ENCODE measurements around the gene STAT5B. TPM values are rescaled to one million over a fixed set of nuclear protein-coding genes. Genes with fewer than 3 reads are reported as not detected.

STAT5B gene
- total and polyA plus RNA-seq, 2 of the 13 experiments (the other 11 are each of a cell fraction or from before 2014, with no cell fraction given), result 21.0 to 42.8 TPM

DNA sequence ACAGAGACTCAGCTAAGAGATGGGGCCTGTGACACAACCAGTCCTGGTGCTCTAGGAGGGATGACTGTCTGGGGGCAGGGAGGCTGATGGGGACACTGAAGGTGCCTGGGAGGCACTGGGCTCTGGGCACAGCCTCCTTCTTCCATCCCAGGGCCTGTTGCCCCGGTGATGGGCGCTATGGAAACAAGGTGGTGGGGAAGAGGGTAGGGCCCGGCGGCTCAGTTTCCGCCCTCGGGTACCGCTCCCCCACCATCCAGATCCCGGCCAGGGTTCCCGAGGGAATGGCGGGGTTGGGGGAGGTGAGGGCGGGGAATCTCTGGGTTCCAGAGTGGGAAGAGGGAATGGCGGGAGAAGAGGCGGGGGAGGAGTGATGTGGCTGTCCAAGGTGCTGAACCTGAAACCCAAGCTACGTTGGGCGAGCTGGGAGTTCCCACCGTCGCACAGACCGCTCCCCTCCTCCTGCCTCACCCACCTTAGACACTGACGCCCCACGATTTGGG lies 96.2 kb downstream of the STAT5B start (continued):
- TF ChIP-seq, protein P1, sequence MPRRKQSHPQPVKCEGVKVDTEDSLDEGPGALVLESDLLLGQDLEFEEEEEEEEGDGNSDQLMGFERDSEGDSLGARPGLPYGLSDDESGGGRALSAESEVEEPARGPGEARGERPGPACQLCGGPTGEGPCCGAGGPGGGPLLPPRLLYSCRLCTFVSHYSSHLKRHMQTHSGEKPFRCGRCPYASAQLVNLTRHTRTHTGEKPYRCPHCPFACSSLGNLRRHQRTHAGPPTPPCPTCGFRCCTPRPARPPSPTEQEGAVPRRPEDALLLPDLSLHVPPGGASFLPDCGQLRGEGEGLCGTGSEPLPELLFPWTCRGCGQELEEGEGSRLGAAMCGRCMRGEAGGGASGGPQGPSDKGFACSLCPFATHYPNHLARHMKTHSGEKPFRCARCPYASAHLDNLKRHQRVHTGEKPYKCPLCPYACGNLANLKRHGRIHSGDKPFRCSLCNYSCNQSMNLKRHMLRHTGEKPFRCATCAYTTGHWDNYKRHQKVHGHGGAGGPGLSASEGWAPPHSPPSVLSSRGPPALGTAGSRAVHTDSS (CRISPR knock-in tag; conservative IDR thresholded peaks at IDR 0.05), result no peak
- TF ChIP-seq MTF2 (CRISPR knock-in tag; IDR thresholded peaks at IDR 0.05; ENCODE audit: borderline replicate concordance) (peak; percentile 76; the same call in 1 of the 2 replicates), CCAR2 (optimal IDR thresholded peaks at IDR 0.05; ENCODE audit: low read depth, low read length) (no peak), NFRKB (IDR thresholded peaks at IDR 0.05) (no peak), ZNF317 (CRISPR knock-in tag; IDR thresholded peaks at IDR 0.05) (0 out of 2 replicates have a peak, but pooled peaks have one; percentile 70), BCL6 (CRISPR knock-in tag; IDR thresholded peaks at IDR 0.05) (peak; percentile 45; the same call in 1 of the 2 replicates), MED13 (CRISPR knock-in tag; IDR thresholded peaks at IDR 0.05) (peak; percentile 93), ZKSCAN1 (IDR thresholded peaks at IDR 0.05; ENCODE audit: low read length) (no peak), HMG20A (CRISPR knock-in tag; IDR thresholded peaks at IDR 0.05; ENCODE audit: borderline replicate concordance) (no peak; the same call in 1 of the 2 replicates), ZNF672 (CRISPR knock-in tag; IDR thresholded peaks at IDR 0.05) (no peak)
- TF ChIP-seq, protein P2, sequence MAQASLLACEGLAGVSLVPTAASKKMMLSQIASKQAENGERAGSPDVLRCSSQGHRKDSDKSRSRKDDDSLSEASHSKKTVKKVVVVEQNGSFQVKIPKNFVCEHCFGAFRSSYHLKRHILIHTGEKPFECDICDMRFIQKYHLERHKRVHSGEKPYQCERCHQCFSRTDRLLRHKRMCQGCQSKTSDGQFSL (CRISPR knock-in tag; IDR thresholded peaks at IDR 0.05), result peak; percentile 87
- TF ChIP-seq, protein P3, sequence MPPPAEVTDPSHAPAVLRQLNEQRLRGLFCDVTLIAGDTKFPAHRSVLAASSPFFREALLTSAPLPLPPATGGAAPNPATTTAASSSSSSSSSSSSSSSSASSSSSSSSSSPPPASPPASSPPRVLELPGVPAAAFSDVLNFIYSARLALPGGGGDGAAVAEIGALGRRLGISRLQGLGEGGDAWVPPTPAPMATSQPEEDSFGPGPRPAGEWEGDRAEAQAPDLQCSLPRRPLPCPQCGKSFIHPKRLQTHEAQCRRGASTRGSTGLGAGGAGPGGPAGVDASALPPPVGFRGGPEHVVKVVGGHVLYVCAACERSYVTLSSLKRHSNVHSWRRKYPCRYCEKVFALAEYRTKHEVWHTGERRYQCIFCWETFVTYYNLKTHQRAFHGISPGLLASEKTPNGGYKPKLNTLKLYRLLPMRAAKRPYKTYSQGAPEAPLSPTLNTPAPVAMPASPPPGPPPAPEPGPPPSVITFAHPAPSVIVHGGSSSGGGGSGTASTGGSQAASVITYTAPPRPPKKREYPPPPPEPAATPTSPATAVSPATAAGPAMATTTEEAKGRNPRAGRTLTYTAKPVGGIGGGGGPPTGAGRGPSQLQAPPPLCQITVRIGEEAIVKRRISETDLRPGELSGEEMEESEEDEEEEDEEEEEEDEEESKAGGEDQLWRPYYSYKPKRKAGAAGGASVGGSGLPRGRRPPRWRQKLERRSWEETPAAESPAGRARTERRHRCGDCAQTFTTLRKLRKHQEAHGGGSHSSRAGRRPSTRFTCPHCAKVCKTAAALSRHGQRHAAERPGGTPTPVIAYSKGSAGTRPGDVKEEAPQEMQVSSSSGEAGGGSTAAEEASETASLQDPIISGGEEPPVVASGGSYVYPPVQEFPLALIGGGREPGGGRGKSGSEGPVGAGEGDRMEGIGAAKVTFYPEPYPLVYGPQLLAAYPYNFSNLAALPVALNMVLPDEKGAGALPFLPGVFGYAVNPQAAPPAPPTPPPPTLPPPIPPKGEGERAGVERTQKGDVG (CRISPR knock-in tag; IDR thresholded peaks at IDR 0.05; ENCODE audit: borderline replicate concordance), result no peak
- TF ChIP-seq, protein P4, sequence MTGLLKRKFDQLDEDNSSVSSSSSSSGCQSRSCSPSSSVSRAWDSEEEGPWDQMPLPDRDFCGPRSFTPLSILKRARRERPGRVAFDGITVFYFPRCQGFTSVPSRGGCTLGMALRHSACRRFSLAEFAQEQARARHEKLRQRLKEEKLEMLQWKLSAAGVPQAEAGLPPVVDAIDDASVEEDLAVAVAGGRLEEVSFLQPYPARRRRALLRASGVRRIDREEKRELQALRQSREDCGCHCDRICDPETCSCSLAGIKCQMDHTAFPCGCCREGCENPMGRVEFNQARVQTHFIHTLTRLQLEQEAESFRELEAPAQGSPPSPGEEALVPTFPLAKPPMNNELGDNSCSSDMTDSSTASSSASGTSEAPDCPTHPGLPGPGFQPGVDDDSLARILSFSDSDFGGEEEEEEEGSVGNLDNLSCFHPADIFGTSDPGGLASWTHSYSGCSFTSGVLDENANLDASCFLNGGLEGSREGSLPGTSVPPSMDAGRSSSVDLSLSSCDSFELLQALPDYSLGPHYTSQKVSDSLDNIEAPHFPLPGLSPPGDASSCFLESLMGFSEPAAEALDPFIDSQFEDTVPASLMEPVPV (CRISPR knock-in tag; IDR thresholded peaks at IDR 0.05), result no peak
- TF ChIP-seq, protein P5, sequence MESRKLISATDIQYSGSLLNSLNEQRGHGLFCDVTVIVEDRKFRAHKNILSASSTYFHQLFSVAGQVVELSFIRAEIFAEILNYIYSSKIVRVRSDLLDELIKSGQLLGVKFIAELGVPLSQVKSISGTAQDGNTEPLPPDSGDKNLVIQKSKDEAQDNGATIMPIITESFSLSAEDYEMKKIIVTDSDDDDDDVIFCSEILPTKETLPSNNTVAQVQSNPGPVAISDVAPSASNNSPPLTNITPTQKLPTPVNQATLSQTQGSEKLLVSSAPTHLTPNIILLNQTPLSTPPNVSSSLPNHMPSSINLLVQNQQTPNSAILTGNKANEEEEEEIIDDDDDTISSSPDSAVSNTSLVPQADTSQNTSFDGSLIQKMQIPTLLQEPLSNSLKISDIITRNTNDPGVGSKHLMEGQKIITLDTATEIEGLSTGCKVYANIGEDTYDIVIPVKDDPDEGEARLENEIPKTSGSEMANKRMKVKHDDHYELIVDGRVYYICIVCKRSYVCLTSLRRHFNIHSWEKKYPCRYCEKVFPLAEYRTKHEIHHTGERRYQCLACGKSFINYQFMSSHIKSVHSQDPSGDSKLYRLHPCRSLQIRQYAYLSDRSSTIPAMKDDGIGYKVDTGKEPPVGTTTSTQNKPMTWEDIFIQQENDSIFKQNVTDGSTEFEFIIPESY (CRISPR knock-in tag; IDR thresholded peaks at IDR 0.05), result peak; percentile 12; the same call in 1 of the 2 replicates
- TF ChIP-seq, protein P6, sequence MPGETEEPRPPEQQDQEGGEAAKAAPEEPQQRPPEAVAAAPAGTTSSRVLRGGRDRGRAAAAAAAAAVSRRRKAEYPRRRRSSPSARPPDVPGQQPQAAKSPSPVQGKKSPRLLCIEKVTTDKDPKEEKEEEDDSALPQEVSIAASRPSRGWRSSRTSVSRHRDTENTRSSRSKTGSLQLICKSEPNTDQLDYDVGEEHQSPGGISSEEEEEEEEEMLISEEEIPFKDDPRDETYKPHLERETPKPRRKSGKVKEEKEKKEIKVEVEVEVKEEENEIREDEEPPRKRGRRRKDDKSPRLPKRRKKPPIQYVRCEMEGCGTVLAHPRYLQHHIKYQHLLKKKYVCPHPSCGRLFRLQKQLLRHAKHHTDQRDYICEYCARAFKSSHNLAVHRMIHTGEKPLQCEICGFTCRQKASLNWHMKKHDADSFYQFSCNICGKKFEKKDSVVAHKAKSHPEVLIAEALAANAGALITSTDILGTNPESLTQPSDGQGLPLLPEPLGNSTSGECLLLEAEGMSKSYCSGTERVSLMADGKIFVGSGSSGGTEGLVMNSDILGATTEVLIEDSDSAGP (CRISPR knock-in tag; IDR thresholded peaks at IDR 0.05; ENCODE audit: borderline replicate concordance), result peak; percentile 51; the same call in 1 of the 2 replicates
- TF ChIP-seq, protein P7, sequence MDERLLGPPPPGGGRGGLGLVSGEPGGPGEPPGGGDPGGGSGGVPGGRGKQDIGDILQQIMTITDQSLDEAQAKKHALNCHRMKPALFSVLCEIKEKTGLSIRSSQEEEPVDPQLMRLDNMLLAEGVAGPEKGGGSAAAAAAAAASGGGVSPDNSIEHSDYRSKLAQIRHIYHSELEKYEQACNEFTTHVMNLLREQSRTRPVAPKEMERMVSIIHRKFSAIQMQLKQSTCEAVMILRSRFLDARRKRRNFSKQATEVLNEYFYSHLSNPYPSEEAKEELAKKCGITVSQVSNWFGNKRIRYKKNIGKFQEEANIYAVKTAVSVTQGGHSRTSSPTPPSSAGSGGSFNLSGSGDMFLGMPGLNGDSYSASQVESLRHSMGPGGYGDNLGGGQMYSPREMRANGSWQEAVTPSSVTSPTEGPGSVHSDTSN (CRISPR knock-in tag; IDR thresholded peaks at IDR 0.05), result no peak
